Fibroblast of villous mesenchyme (primary cell): ENCODE data around the gene NXPH2. TPM values are rescaled to one million over a fixed set of nuclear protein-coding genes. Genes with fewer than 3 reads are reported as not detected.

Experiments
- DNase-seq: peaks from one replicate; pipeline ENCODE4 v3.0.0-alpha.2; 2010; ENCODE audit warnings: low read depth
- H3K4me3 ChIP-seq: 2 replicates; pipeline ENCODE4 v1.5.1; 2011; ENCODE audit warnings: low read depth, mild to moderate bottlenecking, low read length
- total RNA-seq: library from RNA; depleted of rRNA; stranded (reverse); fragments of >200 nt; gene quantifications from 2 replicates; pipeline ENCODE4 v1.2.3, GENCODE V29; 2012
- TF ChIP-seq, protein P1 (sequence below): IDR thresholded peaks from 2 replicates; pipeline ENCODE4 v1.5.1; 2012; ENCODE audit warnings: low read depth, mild to moderate bottlenecking, low read length; ENCODE audit not compliant: insufficient read depth

NXPH2 gene
- total RNA-seq, 1 donor: under 0.01 TPM

DNA sequence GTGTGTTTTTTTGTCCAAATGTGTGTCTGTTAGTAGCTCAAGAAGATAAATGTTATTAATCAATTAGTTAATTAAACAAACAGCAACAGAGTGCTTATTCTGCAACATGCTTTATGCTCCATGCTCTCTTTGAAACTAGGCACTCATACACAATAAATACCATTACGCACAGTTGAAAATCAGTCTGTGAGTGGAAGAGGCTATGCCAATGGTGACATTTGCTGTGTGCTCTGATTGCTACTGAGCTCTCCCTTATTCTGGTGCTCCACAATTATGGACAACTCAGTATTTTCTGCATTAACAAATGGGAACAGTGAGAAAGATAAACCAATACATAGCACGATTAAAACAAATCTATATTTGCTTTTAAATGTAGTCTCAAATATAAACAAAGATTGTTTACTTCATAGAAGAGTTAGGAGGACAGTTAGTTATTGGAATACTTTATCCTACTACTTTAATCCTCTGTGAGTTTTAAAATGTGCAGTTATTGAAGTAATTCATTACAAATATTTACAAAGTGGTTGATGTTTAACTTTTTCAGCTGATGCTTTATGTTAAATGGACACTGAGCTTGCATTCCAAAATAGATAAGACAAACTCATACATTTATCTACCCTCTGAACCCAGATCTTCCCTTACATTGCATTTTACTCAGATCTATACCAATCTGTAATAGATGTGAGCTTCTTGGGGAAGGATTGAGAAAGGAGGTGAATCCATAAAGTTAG lies 55.3 kb downstream of the NXPH2 start:
- no peak overlapping the region for H3K4me3 ChIP-seq
- peak; percentile 2 for DNase-seq
- TF ChIP-seq, protein P1, sequence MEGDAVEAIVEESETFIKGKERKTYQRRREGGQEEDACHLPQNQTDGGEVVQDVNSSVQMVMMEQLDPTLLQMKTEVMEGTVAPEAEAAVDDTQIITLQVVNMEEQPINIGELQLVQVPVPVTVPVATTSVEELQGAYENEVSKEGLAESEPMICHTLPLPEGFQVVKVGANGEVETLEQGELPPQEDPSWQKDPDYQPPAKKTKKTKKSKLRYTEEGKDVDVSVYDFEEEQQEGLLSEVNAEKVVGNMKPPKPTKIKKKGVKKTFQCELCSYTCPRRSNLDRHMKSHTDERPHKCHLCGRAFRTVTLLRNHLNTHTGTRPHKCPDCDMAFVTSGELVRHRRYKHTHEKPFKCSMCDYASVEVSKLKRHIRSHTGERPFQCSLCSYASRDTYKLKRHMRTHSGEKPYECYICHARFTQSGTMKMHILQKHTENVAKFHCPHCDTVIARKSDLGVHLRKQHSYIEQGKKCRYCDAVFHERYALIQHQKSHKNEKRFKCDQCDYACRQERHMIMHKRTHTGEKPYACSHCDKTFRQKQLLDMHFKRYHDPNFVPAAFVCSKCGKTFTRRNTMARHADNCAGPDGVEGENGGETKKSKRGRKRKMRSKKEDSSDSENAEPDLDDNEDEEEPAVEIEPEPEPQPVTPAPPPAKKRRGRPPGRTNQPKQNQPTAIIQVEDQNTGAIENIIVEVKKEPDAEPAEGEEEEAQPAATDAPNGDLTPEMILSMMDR: no peak

DNA sequence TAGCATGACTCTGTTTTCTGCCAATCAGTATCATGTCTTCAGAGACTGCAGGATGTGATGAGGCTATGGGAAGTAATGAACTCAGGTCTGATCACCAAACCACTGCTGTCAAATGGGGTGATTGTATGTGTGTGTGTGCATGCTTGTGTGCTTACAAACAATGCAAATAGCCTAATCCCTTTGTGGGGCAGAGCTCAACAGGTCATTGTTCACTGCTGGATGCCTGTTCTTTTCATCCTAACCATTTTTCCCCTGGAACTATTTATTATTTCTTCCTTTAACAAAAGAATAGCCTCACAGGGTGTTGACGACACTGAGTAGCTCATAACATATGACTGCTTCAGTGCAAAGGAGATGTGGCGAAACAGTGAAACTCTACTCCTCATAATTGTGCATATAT lies 55.9 kb downstream of the NXPH2 start:
- DNase-seq: no peak
- TF ChIP-seq, protein P1: no peak
- no peak overlapping the region for H3K4me3 ChIP-seq

DNA sequence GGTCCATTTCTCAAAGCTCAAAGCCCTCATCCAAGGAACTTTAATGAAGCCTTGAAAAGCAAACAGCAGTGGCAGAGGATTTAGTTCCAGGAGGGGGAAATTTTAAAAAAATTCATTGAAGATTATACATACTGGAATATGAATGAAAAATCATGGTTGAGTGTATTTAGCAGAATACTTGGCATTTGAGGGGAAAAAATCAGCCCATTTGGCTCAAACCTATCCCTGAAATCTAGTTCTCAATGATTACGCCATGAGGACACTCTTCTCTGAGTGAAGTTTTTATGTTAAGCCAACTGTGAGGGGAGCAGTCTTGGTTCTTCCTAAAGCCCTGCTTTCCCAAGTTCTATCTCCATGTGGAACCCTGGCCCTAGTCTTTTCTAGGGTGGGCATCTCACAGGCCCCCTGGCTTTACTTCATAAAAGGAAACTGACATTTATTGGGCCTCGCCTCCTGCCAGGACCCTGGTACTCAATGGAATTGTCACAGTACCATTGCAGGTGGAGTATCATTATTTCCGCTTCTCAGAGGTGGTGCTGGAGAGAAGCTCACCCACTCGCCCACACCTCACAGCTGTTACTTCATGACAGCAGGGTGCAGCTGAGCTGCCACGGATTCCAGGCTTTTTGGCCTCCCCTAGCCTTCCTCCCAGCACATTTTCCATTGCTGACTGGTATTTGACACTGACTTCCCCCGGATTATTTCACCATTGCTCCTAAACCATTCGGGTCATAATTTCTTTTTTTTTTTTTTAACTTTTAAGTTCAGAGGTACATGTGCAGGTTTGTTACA lies 56.8 kb downstream of the NXPH2 start:
- TF ChIP-seq, protein P1: no peak
- no peak for DNase-seq

DNA sequence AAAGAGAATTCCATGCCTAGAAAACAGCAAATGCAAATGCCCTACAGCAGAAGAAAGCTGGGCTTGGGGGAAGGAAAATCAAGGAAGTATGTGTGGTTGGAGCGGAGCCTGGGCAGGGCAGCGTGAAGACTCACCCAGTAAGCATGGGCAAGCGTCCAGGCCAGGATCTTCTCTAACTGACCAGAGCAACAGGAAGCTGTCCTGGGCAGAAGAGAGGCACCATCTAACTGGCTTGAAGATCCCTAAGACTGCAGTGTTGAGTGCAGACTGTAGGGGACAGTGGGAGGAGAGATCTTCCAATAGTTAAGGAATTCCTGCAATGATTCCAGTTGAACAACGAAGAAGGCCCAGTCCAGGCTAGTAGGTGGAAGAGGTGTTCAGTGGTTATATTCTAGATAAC lies 57.9 kb downstream of the NXPH2 start:
- H3K4me3 ChIP-seq: no peak overlapping the region
- no peak for DNase-seq
- TF ChIP-seq, protein P1: no peak

More for the DNA sequence above, 56.8 kb downstream of the NXPH2 start:
- no peak overlapping the region for H3K4me3 ChIP-seq

DNA sequence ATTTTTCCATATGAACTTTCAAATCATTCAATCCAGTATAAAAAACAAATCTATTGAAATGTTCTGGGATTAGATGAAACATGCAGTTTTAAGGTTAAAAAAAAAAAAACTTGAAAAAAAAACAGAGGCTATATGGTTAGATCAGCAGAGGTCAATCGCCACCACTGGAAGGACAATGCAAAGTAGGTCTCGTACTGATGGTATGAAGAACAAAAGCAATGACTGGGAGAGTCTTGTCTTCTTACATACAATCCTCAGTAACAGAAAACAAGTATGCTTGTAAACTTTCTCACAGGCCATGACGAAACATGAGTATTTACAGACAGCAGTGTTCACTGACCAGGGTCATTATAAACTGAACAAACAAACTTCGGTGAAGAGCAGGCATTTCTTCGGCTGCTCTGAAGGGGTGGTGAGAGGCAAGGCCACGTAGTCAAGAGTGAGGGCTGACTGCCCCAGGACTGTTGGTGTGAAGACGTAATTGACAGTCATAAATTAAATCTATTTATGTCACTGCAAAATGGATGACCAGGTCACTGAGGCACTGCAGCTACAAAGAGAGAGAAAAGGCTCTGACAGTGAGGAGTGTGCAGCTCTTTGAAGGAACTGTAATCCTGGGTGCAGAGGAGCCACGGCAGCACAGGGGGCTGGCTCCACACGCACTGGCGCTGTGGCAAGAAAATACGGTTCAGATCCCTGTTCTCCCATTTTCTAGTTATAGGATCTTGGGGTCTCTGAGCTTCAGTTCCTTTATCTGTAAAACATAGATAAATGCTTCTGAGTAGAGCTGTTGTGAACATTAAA lies 60.0 kb downstream of the NXPH2 start:
- TF ChIP-seq, protein P1: no peak
- H3K4me3 ChIP-seq: no peak overlapping the region
- peak; percentile 33 for DNase-seq

DNA sequence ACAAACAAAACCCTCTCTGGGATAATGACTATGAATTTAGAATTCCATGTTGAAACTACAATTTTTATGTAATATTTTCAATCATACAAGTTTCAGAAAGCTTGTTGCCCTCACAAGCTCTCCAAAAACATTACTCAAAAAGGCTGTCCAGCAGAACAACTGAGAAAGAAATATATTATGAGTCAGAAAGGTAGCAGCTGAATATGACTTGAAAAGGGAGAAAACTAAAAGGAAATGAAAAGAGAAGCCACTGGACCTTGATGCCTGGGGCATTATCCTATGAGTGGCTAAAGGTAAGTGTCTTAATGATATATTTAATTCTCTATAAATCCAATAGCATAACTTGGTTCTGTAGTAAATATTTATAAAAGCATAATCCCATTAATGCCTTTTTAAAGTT lies 61.8 kb downstream of the NXPH2 start:
- DNase-seq: no peak
- H3K4me3 ChIP-seq: no peak overlapping the region
- TF ChIP-seq, protein P1: no peak
